HL-60 (cell line): ENCODE results near the gene SSH2.

ENCODE experiments used
- CTCF ChIP-seq: IDR thresholded peaks from one replicate; pipeline ENCODE4 v1.5.1; 2011; ENCODE audit warnings: low read length, control low read depth, inconsistent platforms; ENCODE audit not compliant: insufficient read depth
- GABPA ChIP-seq: IDR thresholded peaks from 2 replicates; pipeline ENCODE4 v1.6.1; 2012; ENCODE audit warnings: low read depth
- POLR2AphosphoS5 ChIP-seq: IDR thresholded peaks from 2 replicates; pipeline ENCODE4 v1.6.1; 2012; ENCODE audit warnings: low read depth
- REST ChIP-seq: IDR thresholded peaks from 2 replicates; pipeline ENCODE4 v1.6.1; 2012; ENCODE audit warnings: low read depth; ENCODE audit not compliant: insufficient replicate concordance

- no peak for TF ChIP-seq GABPA
- no peak for TF ChIP-seq POLR2AphosphoS5
- TF ChIP-seq CTCF = no peak
- TF ChIP-seq REST = no peak
Observed at GRCh38 chr17:29710520-29710884, 219.5 kb downstream of the SSH2 start.
